ENCODE measurements around the gene TENM4. TPM values are rescaled to one million over a fixed set of nuclear protein-coding genes. Genes with fewer than 3 reads are reported as not detected.

TENM4 gene
- total RNA-seq, 1 donor from 2014 or later, result 50.7 TPM

- peaks cover 4% of the 10 kb centered on the region for H3K36me3 Mint-ChIP-seq (ENCODE audit: unreplicated experiment)
- DNase-seq, result no peak
- no peak overlapping the region for H3K27ac Mint-ChIP-seq (ENCODE audit: unreplicated experiment)
- TF ChIP-seq CTCF (IDR thresholded peaks at IDR 0.05; ENCODE audit: partially characterized antibody, unreplicated experiment), result no peak
- peaks cover 2% of the 10 kb centered on the region for H3K9me3 Mint-ChIP-seq (ENCODE audit: unreplicated experiment)
- peaks cover 3% of the 10 kb centered on the region for H3K27me3 Mint-ChIP-seq (ENCODE audit: unreplicated experiment)
- H3K4me3 Mint-ChIP-seq (ENCODE audit: unreplicated experiment), result no peak overlapping the region
- H3K4me1 Mint-ChIP-seq (ENCODE audit: low read depth, unreplicated experiment), result peaks cover 13% of the 10 kb centered on the region
These were observed 59.8 kb downstream of the TENM4 start for GRCh38 chr11:79381036-79381435.

- Mint-ChIP-seq H3K9me3 (ENCODE audit: unreplicated experiment) (peaks cover 4% of the 10 kb centered on the region), H3K4me1 (ENCODE audit: low read depth, unreplicated experiment) (peaks cover 10% of the 10 kb centered on the region), H3K27me3 (ENCODE audit: unreplicated experiment) (peaks cover 3% of the 10 kb centered on the region), H3K4me3 (ENCODE audit: unreplicated experiment) (no peak overlapping the region), H3K36me3 (ENCODE audit: unreplicated experiment) (peaks cover 4% of the 10 kb centered on the region), H3K27ac (ENCODE audit: unreplicated experiment) (no peak overlapping the region)
- DNase-seq, result no peak
- TF ChIP-seq CTCF (IDR thresholded peaks at IDR 0.05; ENCODE audit: partially characterized antibody, unreplicated experiment), result no peak
These were observed 63.4 kb downstream of the TENM4 start for GRCh38 chr11:79377406-79377805.

- DNase-seq, result no peak
- Mint-ChIP-seq H3K36me3 (ENCODE audit: unreplicated experiment) (peaks cover 4% of the 10 kb centered on the region), H3K9me3 (ENCODE audit: unreplicated experiment) (peaks cover 4% of the 10 kb centered on the region), H3K27ac (ENCODE audit: unreplicated experiment) (no peak overlapping the region), H3K4me3 (ENCODE audit: unreplicated experiment) (no peak overlapping the region), H3K27me3 (ENCODE audit: unreplicated experiment) (peaks cover 2% of the 10 kb centered on the region), H3K4me1 (ENCODE audit: low read depth, unreplicated experiment) (peaks cover 10% of the 10 kb centered on the region)
- TF ChIP-seq CTCF (IDR thresholded peaks at IDR 0.05; ENCODE audit: partially characterized antibody, unreplicated experiment), result no peak
These were observed 64.8 kb downstream of the TENM4 start for GRCh38 chr11:79375818-79376550.

GRCh38 chr11:79374727-79375126, 66.1 kb downstream of the TENM4 start:
- H3K27ac Mint-ChIP-seq (ENCODE audit: unreplicated experiment), result no peak overlapping the region
- H3K4me1 Mint-ChIP-seq (ENCODE audit: low read depth, unreplicated experiment), result peaks cover 10% of the 10 kb centered on the region
- DNase-seq, result no peak
- H3K4me3 Mint-ChIP-seq (ENCODE audit: unreplicated experiment), result no peak overlapping the region
- H3K27me3 Mint-ChIP-seq (ENCODE audit: unreplicated experiment), result peaks cover 4% of the 10 kb centered on the region
- peaks cover 4% of the 10 kb centered on the region for H3K36me3 Mint-ChIP-seq (ENCODE audit: unreplicated experiment)
- H3K9me3 Mint-ChIP-seq (ENCODE audit: unreplicated experiment), result peaks cover 4% of the 10 kb centered on the region
- no peak for TF ChIP-seq CTCF (IDR thresholded peaks at IDR 0.05; ENCODE audit: partially characterized antibody, unreplicated experiment)

- Mint-ChIP-seq H3K27me3 (ENCODE audit: unreplicated experiment) (peaks cover 4% of the 10 kb centered on the region), H3K4me1 (ENCODE audit: low read depth, unreplicated experiment) (peaks cover 13% of the 10 kb centered on the region), H3K9me3 (ENCODE audit: unreplicated experiment) (peaks cover 2% of the 10 kb centered on the region), H3K4me3 (ENCODE audit: unreplicated experiment) (no peak overlapping the region), H3K36me3 (ENCODE audit: unreplicated experiment) (peaks cover 1% of the 10 kb centered on the region), H3K27ac (ENCODE audit: unreplicated experiment) (no peak overlapping the region)
- no peak for TF ChIP-seq CTCF (IDR thresholded peaks at IDR 0.05; ENCODE audit: partially characterized antibody, unreplicated experiment)
- no peak for DNase-seq
These were observed 69.1 kb downstream of the TENM4 start for GRCh38 chr11:79371724-79372123.
